Fibroblast of skin of abdomen (primary cell): ENCODE measurements around the gene PITPNM2.

Source experiments
- DNase-seq: peaks from one replicate; pipeline ENCODE4 v3.0.0-alpha.2; 2013

Gene PITPNM2

GRCh38 chr12:123143736-123144461 is 7.0 kb downstream of the PITPNM2 start:
- peak; percentile 42 for DNase-seq

- no peak for DNase-seq
Observed at GRCh38 chr12:123142921-123143735, 7.8 kb downstream of the PITPNM2 start.

GRCh38 chr12:123142518-123142840 is 8.4 kb downstream of the PITPNM2 start:
- peak; percentile 79 for DNase-seq

DNA sequence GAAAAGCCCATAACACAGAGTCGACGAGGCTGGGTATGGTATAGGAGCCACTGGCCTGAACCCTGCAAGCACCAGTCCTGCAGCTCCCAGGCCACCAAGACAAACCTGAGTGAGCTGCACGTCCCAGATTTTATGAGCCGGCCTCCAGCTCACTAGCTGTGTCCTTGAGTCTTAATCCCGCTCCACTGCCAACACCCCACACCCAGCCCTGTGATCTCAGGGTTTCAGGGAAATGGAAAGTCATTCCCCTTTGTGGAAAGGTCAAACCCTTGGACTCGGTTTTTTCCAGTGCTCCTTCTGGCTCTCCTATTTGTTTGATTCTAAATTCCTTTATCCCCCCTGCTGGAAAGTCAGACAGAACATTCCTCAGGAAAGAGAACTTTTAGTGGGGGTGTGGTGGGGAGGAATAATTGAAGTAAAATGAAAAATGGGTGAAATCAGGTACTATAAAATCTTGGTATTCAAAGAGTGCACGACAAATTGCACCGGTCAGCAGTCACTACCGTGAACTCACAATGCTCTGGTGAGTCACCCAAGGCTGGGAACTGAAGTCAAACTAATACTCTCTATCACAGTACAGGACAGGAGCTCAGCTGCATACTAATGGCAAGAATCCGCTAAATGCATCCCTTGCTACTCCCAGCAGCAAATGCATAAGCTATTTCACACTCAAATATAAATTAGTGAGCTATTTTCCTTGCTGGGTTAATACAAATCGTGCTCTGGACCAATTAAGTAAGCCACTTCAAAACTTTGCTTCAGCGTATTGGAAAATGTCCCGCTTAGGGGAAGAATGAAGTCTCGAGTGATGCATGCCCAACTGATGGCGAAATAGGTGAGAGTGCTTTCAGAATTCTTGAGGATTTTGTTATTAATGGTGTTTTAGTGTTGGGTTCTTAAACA is 9.0 kb downstream of the PITPNM2 start:
- peak; percentile 82 for DNase-seq

DNA sequence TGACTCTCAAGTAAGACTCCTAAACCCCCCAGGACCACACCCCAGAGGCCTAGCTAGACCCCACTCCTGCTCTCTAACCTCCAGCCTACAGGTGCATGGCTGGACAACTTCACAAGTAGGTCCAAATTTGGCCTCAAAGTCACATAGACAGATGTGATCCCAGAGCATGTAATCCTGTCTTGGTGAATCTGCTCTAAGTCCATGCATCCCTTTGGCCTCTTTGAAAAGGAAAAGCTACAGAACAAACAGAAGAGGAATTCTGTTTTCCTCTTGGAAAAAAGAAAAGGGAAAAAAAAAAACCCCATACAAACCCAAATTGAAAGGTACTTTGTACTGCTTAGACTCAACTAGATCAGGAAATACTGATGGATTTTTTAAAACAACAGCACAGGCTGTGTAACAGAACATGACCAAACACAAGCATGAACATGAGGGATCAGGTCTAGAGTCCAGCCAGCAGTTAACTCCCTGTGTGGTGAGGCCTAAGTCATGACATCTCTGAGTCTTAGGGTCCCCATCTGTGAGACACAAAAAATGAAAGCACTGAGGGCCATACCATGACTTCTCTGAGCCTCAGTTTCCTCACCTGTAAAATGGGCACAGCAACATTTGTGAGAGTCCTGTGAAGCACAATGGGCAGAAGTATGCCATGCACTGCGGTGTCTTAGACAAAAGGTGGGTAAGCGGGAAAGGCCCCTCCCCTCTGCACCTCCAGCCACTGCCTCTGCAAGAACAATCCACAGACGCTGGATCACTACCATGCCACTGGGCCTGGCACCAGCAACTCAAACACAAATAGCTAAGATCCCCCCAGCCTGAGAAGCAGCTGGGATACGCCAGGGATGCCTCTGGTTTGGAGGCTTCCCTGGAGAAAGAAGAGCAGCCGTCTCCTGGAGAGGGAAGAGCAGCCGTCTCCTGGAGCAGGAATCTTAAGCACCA is 9.9 kb downstream of the PITPNM2 start:
- DNase-seq = no peak

DNA sequence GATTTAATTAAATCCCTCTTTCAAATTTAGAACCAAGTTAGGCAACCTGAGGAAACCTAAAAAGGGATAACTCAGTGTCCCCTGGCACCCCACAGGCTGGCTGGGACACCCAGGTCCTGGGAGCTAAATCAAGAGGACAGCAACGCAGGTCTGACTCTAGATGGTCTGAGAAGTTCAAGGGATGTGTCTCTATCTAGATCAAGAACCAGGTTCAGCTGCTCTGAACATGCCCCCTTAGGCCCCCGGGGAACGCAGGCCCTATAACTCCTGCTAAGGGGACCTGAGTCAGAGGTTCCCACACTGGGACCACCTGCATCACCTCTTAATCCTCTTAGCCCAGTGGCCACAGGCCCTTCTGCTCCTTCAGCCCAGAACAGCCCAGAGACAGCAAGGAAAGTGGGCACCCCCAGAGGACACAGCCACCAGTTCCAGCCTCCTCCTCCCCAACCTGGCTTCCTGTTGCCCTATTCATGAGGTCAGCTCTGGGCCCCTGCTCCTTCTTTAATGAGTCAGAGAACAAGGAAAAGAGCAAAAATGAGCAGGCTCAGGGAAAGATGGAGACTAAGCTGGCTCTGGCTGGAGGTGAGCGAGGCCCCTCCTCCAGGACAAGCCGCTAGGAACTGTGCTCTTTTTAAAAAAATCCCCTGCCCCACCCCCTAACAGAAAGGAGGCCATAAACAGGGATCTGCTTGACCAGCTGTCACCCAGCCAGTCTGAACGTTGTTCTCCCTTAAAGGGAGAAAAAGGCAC is 10.8 kb downstream of the PITPNM2 start:
- peak; percentile 47 for DNase-seq

DNA sequence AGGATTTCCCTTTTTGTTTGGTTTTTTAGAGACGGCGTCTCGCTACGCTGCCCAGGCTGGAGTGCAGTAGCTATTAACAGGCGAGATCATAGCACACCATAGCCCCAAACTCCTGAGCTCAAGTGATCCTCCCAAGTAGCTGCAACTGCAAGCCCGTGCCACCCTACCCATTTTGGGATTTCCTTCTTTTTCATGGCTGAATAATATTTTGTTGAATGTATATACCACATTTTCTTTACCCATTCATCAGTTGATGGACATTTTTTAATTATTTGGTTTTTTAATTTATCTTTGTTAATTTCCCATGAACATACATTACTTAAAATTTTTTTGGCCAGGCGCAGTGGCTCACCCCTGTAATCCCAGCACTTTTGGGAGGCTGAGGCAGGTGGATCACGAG is 15.2 kb downstream of the PITPNM2 start:
- DNase-seq = no peak

DNA sequence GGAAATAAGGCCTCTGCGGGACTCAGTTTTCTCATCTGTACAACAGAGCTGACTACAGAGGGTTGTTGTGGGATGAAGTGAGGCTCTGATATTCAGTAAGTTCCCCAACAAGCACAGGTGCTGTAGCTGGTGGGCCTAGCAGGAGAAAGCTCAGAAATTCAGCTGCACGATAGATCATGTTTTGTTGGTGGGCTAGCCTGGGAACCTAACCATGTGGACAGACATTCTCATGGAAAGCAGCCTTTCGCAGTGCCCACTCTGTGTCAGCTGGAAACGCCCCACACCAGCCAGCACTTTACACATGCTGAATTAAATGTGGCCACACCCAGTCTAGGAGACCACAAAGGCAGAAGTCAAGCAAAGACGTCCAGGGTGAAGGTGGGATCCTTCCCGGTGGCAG is 16.1 kb downstream of the PITPNM2 start:
- no peak for DNase-seq

GRCh38 chr12:123134271-123134671 is 16.6 kb downstream of the PITPNM2 start:
- DNase-seq = no peak

DNA sequence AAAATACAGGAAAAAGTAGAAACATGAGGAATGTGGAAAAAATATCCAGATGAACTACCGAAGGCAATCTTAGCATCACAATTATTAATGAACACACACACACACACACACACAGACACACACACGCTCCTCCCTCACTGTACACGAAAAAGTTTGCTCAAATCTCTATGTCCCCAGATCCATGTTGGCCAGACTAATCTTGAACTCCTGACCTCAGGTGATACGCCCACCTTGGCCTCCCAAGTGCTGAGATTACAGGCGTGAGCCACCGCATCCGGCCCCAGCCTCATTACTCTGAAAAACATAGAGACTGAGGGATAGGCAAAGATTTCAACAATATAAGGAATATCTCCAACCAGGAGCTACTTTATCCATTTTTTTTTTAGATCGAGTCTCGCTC is 17.2 kb downstream of the PITPNM2 start:
- no peak for DNase-seq

DNA sequence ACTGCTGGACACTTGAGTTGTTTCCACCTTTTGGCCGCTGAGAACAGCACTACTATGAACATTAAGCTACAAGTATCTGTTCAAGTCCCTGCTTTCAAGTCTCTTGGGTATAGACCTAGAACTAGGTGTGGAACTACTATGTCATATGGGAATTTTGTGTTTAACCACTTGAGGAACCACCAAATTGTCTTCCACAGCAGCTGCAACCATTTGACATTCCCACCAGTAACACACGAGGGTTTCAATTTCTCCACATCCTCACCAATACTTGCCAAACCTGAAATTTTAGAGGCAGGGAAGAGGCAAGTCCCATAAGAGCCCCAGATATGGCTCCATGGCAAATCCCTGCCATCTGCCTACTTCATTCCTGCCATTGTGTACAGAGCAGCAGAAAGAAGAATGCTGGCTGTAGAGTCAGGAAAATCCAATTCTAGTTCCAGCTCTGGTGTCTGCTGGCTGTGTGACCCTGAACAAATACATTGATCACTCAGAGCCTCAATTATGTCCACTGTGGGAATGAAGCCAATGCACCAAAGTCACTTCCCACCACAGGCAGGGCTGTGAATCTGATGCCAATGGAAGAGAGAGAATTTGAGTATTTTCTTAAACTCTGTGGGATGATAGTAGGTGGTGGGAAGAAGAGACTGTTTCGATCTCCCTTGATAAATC is 17.8 kb downstream of the PITPNM2 start:
- no peak for DNase-seq

DNA sequence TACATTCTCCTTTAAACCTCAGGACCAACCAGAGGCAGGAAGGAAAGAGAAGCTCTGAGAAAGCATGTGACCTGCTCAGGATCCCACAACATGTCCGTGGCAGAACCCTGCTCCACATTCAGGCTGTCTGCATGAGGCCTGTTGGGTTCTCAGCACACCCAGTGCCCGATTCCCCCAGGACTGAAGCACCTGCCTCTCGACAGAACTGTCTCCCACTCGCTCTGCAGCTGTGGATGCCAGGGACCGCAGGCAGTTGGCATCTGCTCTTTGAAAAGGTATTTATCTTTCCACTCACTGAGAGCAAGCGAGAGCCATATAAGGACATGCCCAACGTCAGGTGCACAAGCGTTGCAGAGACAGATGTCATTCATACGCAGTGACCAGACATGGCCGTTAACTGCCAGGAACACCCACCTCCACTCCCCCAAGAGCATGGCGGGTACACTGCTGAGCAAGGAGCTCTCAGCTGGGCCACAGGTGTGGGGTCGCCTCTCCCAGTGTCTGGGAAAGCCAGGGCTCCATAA is 18.9 kb downstream of the PITPNM2 start:
- DNase-seq = no peak

- peak; percentile 79 for DNase-seq
Observed at GRCh38 chr12:123131291-123131832, 19.5 kb downstream of the PITPNM2 start.

- DNase-seq = no peak
Observed at GRCh38 chr12:123129621-123130020, 21.3 kb downstream of the PITPNM2 start.

DNA sequence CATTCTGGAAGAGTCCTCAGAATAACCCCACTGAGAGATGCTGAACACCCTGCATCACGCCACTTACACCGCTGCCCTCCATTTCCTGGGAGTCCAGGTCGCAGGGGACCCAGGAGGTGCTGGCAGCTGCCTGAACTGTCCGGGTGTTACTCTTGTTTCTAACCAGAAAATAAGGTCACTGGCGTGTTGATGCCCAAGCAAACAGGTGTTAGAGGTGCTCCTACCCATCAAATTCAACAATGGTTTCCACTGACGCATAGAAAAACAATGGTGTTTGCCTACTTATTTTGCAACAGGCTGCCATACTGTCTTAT is 23.8 kb downstream of the PITPNM2 start:
- no peak for DNase-seq

DNA sequence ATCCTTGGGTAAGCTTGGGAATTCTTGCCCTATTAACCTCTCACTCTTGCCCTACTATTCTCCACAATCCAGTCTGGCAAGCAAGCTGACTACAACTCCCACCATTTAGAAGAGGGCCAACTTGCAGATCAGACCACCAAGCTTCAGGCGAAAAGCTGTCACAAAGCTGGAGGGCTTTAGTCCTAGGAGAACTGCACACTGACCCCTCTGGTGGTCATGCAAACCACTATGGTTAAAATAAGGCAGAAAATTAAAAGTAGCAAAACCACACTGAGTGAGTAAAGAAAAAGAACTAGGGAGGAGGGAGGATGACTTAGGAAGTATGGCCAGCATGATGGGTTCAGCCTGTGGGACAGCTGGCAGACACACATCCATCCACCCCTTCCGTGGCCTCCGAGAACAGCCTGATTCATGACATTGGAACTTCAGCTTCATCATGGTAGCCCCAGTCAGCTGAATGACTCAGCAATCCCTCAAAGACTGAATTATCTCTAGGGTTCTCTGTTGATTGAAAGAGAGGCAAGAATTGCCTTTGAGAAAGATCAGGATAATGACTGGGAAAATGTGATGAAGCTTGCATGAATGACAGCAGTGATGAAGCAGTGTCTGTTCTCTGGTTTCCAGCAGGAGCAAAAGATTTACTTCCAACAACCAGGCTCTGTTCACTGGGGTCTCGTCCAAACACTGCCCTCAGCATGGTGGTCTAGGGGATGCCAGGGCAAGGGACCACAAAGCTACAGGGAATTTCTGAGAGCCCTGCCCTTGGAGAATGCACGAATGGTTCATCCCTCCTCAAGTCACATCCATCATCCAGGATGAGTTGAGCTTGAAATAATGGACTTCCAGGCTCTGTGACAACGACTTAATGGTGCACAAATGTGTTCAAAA is 24.4 kb downstream of the PITPNM2 start:
- DNase-seq = peak; percentile 100

DNA sequence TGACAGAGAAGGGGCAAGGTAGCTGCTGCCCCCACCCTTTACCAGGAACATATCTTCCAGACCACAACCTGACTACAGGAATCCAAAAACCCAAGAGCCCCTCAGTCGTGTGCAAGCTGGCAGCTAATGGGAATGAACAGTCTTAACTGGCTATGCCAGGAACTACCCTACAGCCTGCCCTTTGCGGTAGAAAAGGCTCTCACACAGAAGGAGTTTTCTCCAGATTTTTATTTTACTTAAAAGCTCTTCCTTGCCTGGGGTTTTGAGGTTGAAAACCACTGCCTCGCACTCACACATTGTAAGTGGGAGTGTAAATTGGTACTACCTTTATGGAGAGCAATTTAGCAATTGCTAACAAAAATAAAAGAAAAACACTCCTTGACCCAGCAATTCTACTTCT is 28.3 kb downstream of the PITPNM2 start:
- no peak for DNase-seq

DNA sequence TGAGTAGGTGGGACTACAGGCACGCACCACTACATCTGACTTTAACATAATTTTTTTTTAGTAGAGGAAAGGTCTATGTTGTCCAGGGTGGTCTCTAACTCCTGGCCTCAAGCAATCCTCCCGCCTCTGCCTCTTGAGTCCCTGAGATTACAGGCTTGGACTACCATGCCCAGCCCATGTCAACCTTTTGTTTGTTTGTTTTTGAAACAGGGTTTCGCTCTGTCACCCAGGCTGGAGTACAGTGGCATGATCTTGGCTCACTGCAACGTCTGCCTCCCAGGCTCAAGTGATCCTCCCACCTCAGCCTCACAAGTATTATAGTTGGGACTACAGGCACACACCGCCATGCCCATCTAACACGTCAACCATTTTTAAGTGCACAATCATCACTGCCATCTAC is 29.2 kb downstream of the PITPNM2 start:
- DNase-seq = no peak
